GM18511 (cell line): ENCODE data around the gene STAB2.
"Not testable (repeated sequence)": the region's sequence is repeated elsewhere in the genome, so short reads cannot be mapped to it uniquely, and the experiment has no call there.

ENCODE experiments used
- ATAC-seq: cut with Tn5 transposase; IDR thresholded peaks from one replicate; pipeline ENCODE4 v1.9.1; 2021; ENCODE audit warnings: mild to moderate bottlenecking, moderate library complexity; ENCODE audit not compliant: unreplicated experiment

Gene STAB2

DNA sequence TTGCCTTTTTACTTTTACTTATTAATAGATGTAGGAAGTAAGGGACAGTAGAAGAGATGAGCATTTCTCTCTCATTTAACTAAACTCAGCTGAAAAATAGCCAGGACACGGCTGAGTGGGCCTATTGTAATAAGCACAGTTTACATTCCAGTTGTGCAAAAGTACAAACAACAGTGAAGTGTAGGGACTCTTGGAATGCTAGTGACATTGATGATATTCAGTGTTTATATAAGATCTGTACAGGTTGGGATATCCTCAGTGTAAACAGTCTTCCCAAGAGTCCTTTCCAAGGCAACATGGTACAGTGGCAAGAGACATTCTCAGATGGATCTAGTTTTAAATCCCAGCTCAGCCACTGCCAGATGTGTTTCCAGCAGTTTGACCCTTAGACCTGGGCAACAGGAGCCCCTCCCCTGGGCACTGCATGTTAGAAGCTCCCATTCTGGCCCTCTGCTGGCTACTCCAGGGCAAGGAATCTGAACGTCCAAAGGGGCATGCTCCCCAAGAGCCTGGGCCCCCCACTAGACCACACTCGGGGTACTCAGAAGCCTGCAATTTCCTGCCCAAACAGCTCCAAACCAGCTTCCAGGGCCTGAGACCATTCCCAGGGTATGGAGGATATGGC, 55.3 kb downstream of the STAB2 start:
- ATAC-seq, result no peak

DNA sequence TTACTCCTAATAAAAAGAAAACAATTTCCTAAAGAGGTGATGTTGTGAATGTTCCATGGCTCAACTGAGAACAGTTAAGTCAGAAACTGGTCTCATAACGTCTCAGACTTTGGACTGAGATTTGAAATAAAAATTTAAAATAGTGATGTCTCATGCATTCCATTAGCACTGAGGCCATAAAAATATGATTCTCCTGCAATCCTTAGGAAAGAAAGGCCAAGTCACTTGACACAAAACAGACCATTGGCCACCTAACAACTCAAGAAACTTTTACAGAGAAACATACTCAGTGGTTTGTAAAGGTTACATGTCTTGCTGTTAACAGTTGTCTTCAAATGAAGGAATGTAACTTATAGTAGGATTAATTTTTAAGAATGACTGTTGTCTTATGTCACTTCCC, 58.1 kb downstream of the STAB2 start:
- no peak for ATAC-seq

GRCh38 chr12:103647267-103647666, 60.2 kb downstream of the STAB2 start:
- no peak for ATAC-seq

GRCh38 chr12:103652808-103653207, 65.7 kb downstream of the STAB2 start:
- no peak for ATAC-seq

DNA sequence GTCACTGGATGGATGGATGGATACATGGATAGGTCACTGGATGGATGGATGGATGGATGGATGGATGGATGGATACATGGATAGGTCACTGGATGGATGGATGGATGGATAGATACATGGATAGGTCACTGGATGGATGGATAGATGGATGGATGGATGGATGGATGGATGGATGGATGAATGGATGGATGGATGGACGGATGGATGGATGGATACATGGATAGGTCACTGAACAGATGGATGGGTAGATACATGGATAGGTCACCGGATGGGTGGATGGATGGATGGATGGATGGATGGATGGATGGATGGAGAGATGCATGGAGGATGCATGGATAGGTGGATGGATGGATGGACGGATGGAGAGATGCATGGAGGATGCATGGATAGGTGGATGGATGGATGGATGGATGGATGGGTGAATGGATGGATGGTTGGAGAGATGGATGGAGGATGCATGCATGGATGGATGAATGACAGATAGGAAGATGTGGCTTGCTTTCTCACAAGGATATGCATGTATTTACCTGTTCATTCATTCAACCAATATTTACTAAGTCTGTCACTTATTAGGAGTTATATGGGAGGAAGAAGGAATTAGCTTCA, 66.6 kb downstream of the STAB2 start:
- ATAC-seq, result not testable (repeated sequence)

- no peak for ATAC-seq
Measured at GRCh38 chr12:103654816-103655215, 67.7 kb downstream of the STAB2 start.

- no peak for ATAC-seq
Measured at GRCh38 chr12:103656291-103656690, 69.2 kb downstream of the STAB2 start.

DNA sequence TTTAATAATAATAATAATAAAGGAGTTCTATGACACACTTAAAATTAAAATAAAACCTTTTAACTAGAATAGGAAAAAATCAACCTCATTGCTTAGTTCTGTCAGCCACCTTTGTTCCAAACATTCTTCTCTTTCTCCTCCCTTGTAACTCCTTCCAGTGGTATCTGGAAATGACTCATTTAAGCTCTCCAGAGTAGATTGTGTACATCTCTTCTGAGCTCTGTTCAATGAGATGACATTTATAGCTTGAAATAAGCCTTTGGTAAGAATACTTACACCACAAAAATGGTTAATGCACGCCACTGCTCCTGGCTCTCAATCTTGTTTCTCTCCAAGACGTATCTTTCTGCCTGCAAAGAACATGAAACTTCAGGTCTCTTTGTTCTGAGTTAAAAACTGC, 70.3 kb downstream of the STAB2 start:
- no peak for ATAC-seq

- no peak for ATAC-seq
Measured at GRCh38 chr12:103664626-103665025, 77.6 kb downstream of the STAB2 start.

GRCh38 chr12:103665971-103666370, 78.9 kb downstream of the STAB2 start:
- no peak for ATAC-seq

- ATAC-seq, result no peak
Measured at GRCh38 chr12:103667125-103667524, 80.1 kb downstream of the STAB2 start.

DNA sequence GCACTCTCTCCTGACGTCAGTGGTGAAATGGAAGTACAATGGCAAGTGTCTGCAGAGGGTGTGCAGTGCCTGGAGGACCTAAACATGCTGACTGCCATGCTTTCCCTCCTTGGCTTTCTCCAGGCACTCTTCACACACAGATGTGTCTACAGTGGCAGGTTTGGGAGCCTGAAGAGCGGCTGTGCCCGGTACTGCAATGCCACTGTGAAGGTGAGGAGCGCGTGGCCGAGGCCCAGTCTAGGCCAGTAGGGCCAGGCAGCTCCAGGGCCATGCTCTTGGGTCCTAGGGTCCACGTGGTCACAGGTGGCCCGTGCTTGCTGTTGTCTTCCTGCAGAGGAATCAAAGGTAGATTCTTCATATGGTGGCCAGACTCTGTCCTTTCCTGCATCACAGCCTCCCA, 81.4 kb downstream of the STAB2 start:
- ATAC-seq, result no peak

DNA sequence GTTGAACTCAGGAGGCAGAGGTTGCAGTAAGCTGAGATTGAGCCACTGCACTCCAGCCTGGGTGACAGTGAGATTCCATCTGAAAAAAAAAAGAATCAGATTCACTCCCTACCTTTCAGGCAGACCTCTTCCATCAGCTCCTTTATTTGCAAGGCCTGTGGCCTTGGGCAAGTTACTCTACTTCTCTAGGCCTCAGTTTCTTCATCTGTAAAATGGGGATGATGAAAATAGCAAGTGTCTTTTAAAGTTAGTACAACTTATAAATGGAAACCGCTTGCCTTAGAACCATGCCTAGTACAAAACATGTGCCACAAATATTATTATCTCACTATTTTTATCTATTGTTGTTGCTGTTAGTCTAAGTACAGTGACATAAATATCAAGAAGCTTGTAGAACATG, 84.3 kb downstream of the STAB2 start:
- no peak for ATAC-seq

DNA sequence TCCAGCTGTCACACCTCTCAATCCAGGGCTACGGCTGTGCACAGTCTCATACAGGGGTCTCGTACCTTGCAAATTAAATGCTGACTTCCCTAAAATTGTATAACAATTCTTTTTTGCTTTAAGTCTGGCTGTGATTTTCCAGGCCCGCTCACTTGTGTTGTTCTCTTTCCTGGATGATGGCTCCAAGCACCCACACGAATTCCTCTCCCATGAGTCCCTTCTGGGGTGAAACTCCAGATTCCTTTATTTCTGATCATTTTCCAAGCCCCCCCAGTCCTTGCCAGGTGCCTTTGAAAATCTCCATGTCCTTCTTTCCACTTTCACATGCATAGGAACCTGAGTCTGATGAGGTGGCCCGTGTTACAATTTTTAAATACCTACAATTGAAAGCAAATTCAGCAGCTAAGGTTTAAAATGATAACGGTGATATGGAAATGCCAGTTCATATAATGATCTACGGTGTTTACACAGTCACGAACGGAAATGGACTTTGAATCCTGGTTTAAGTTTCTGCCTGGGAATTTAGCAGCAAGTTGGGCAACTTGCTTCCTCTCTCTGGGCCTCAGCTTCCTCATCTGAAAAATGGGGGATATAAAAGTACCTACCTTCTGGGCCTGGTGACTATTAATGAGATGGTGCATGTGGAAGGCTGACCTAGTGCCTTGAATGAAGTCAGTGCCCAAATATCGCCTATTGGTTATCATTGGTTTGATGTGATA, 85.5 kb downstream of the STAB2 start:
- ATAC-seq, result no peak

DNA sequence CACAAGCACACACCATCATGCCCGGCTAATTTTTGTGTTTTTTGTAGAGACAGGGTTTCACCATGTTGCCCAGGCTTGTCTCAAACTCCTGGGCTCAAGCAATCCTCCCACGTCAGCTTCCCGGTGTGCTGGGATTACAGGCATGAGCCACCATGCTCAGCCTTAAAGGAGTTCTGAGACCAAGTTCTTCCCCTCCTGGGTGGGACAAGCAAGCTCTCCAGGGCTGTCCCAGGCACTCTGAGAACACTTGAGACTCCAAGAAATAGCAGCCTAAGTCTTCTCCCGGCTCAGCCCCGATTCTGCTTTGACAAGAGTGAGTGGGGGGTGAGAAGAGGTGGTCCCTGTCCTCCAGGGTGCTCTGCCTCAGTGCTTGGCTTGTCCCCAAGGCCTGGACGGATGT, 86.4 kb downstream of the STAB2 start:
- no peak for ATAC-seq

DNA sequence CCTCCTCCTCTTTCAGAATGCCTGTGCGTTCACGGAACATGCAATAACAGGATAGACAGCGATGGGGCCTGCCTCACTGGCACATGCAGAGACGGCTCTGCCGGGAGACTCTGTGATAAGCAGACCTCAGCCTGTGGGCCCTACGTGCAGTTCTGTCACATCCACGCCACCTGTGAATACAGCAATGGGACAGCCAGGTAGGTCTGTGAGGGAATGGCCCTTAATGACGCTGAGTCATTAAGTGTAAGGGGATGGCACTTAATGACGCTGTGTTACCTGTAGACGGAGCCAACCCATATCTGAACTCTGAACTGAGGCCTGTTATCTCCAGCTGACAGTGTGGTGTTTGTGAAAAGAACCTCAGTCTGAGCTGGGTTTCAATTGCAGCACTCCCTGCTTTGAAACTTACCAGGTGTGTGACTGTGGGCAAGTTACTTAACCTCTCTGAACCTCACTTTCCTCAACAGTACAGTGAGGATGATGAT, 86.9 kb downstream of the STAB2 start:
- ATAC-seq, result no peak

DNA sequence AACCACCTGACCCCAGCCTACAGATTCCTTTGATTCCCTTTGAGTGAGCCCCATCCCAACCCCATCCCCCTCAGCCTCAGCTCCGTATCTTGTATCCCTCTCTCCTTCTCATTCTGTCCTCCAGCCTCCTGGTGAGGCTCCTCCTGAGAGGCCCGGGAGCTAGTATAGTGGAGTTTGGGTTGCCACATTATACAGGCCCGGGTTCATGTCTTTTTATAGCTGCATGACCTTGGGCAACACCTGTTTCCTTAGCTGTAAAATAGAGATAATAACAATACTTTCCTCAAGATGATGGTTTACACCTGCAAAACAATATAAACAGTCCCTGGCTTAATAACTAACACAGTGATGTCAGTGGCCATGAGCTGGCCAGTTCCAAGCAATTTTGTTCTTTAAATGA, 89.8 kb downstream of the STAB2 start:
- ATAC-seq, result no peak

- no peak for ATAC-seq
Measured at GRCh38 chr12:103677341-103677740, 90.3 kb downstream of the STAB2 start.

- ATAC-seq, result no peak
Measured at GRCh38 chr12:103677905-103678304, 90.8 kb downstream of the STAB2 start.

- ATAC-seq, result no peak
Measured at GRCh38 chr12:103679421-103680170, 92.5 kb downstream of the STAB2 start.

GRCh38 chr12:103680591-103681141, 93.6 kb downstream of the STAB2 start:
- no peak for ATAC-seq
